K562 (cell line): ENCODE results near the gene ZNF785. TPM values are rescaled to one million over a fixed set of nuclear protein-coding genes. Genes with fewer than 3 reads are reported as not detected.

ENCODE experiments used
- BCOR ChIP-seq: fragments of 450-650 bp; IDR thresholded peaks from 2 replicates; pipeline ENCODE4 v1.6.1; 2016
- CBFA2T2 ChIP-seq: fragments of 450-650 bp; conservative IDR thresholded peaks from 2 replicates; pipeline ENCODE4 v1.6.1; 2017; ENCODE audit warnings: mild to moderate bottlenecking
- EP300 ChIP-seq: IDR thresholded peaks from 2 replicates; pipeline ENCODE4 v1.6.1; 2012; ENCODE audit warnings: low read length, improper control_type of control experiment
- ETS1 ChIP-seq: conservative IDR thresholded peaks from 2 replicates; pipeline ENCODE4 v1.6.1; 2011; ENCODE audit warnings: low read depth, mild to moderate bottlenecking, low read length; ENCODE audit not compliant: control insufficient read depth
- ETV1 ChIP-seq: fragments of 450-650 bp; conservative IDR thresholded peaks from 2 replicates; pipeline ENCODE4 v1.6.1; 2016; ENCODE audit warnings: missing genetic modification characterization, control low read depth, low read depth, missing compliant biosample characterization
- HDAC2 ChIP-seq: fragments of 450-650 bp; IDR thresholded peaks from 2 replicates; pipeline ENCODE4 v1.6.1; 2016; ENCODE audit warnings: mild to moderate bottlenecking
- HSF4 ChIP-seq: fragments of 250-450 bp; sonication (Bioruptor Pico); IDR thresholded peaks from 2 replicates; pipeline ENCODE4 v2.1.2; 2022; ENCODE audit warnings: mild to moderate bottlenecking, moderate library complexity, borderline replicate concordance
- NCOR1 ChIP-seq: fragments of 450-650 bp; IDR thresholded peaks from 2 replicates; pipeline ENCODE4 v1.6.1; 2016; ENCODE audit warnings: mild to moderate bottlenecking, moderate library complexity
- NR2C1 ChIP-seq, 2 experiments: fragments of 450-650 bp; IDR thresholded peaks; 2 replicates each; pipeline ENCODE4 v1.6.1; 2017; ENCODE audit warnings: mild to moderate bottlenecking in 2 of 2, antibody characterized with exemption in 1 of 2, inconsistent platforms in 1 of 2, missing compliant biosample characterization in 1 of 2, missing genetic modification characterization in 1 of 2
- OTX1 ChIP-seq: fragments of 450-650 bp; formaldehyde crosslinking; IDR thresholded peaks from 2 replicates; pipeline ENCODE4 v1.4.0; 2022; ENCODE audit warnings: mild to moderate bottlenecking
- SMAD4 ChIP-seq: fragments of 250-450 bp; sonication (Bioruptor Pico); conservative IDR thresholded peaks from 2 replicates; pipeline ENCODE4 v1.8.0; 2021; ENCODE audit warnings: inconsistent platforms, mild to moderate bottlenecking, moderate library complexity
- SRSF1 ChIP-seq: fragments of 200-400 bp; formaldehyde crosslinking; IDR thresholded peaks from 2 replicates; pipeline ENCODE4 v1.6.1; 2017; ENCODE audit warnings: mild to moderate bottlenecking, low read depth, low read length, moderate library complexity
- USF1 ChIP-seq: sonication (generic); formaldehyde crosslinking; IDR thresholded peaks from 2 replicates; pipeline ENCODE4 v1.9.0; 2022; ENCODE audit warnings: mild to moderate bottlenecking, missing genetic modification reagents
- ZNF143 ChIP-seq: sonication (generic); formaldehyde crosslinking; IDR thresholded peaks from 2 replicates; pipeline ENCODE4 v1.9.0; 2022; ENCODE audit warnings: mild to moderate bottlenecking, missing genetic modification reagents
- ZNF316 ChIP-seq: fragments of 450-650 bp; IDR thresholded peaks from 2 replicates; pipeline ENCODE4 v1.6.1; 2016
- ZNF584 ChIP-seq: fragments of 200-800 bp; sonication (Bioruptor generic); IDR thresholded peaks from 2 replicates; pipeline ENCODE4 v1.6.1; 2016; ENCODE audit warnings: low read depth, mild to moderate bottlenecking, missing genetic modification characterization, missing compliant biosample characterization
- ZNF644 ChIP-seq: fragments of 200-800 bp; sonication (Bioruptor generic); IDR thresholded peaks from 2 replicates; pipeline ENCODE4 v1.6.1; 2016; ENCODE audit warnings: low read depth, missing genetic modification characterization, missing compliant biosample characterization
- ZNF830 ChIP-seq: fragments of 250-450 bp; sonication (Bioruptor Pico); IDR thresholded peaks from 2 replicates; pipeline ENCODE4 v1.5.0; 2021; ENCODE audit warnings: mild to moderate bottlenecking
- polyA plus RNA-seq, 8 experiments: library from polyadenylated mRNA; depleted of rRNA in 4 of 8; stranded (reverse) in 5 of 8; unstranded in 3 of 8; fragments of >200 nt; fragmentation: Nextera tagmentation in 2 of 8; fragmentation: Illumina TruSeq in 1 of 8; extraction: Ambion mirVana in 2 of 8; extraction: Trizol in 1 of 8; gene quantifications; 2 replicates each; pipeline versions ENCODE4 v1.2.1 to v1.2.3, GENCODE V29; 2011 to 2014; ENCODE audit warnings: inconsistent platforms in 1 of 8, missing spikeins in 1 of 8
- total RNA-seq, 7 experiments: library from RNA; depleted of rRNA in 6 of 7; stranded (reverse); fragments of >200 nt in 6 of 7; fragmentation: Illumina TruSeq in 2 of 7; extraction: Trizol in 2 of 7; gene quantifications; 2 replicates each; pipeline versions ENCODE4 v1.2.1 to v1.2.3, GENCODE V29; 2011 to 2021; ENCODE audit warnings: low replicate concordance in 1 of 7
- TF ChIP-seq, protein P1 (sequence below): fragments of 250-450 bp; sonication (Bioruptor Pico); IDR thresholded peaks from 2 replicates; pipeline ENCODE4 v1.6.1; 2021; ENCODE audit warnings: mild to moderate bottlenecking
- TF ChIP-seq, protein P2 (sequence below): sonication (generic); formaldehyde crosslinking; IDR thresholded peaks from 2 replicates; pipeline ENCODE4 v1.8.1; 2022; ENCODE audit warnings: missing genetic modification reagents
- TF ChIP-seq, protein P3 (sequence below): sonication (generic); formaldehyde crosslinking; IDR thresholded peaks from 2 replicates; pipeline ENCODE4 v1.8.0; 2022; ENCODE audit warnings: missing genetic modification reagents, mild to moderate bottlenecking, borderline replicate concordance

The ZNF785 gene
- total and polyA plus RNA-seq, 9 of the 15 experiments (the other 6 are each of a cell fraction or from before 2014, with no cell fraction given) = 0.64 to 11.0 (median 6.4) TPM

- TF ChIP-seq ZNF316 = 0 out of 2 replicates have a peak, but pooled peaks have one; percentile 27
- no peak; the same call in 1 of the 2 replicates for TF ChIP-seq BCOR
- peak; percentile 68; the same call in 1 of the 2 replicates for TF ChIP-seq ETV1
- TF ChIP-seq HDAC2 = peak; percentile 64
- TF ChIP-seq OTX1 (CRISPR knock-in tag) = no peak
- TF ChIP-seq CBFA2T2 = no peak
- TF ChIP-seq, protein P1, sequence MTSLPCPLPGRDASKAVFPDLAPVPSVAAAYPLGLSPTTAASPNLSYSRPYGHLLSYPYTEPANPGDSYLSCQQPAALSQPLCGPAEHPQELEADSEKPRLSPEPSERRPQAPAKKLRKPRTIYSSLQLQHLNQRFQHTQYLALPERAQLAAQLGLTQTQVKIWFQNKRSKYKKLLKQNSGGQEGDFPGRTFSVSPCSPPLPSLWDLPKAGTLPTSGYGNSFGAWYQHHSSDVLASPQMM (CRISPR knock-in tag) = no peak
- TF ChIP-seq ZNF143 (CRISPR knock-in tag) = no peak
- no peak for TF ChIP-seq SRSF1
- TF ChIP-seq, protein P2, sequence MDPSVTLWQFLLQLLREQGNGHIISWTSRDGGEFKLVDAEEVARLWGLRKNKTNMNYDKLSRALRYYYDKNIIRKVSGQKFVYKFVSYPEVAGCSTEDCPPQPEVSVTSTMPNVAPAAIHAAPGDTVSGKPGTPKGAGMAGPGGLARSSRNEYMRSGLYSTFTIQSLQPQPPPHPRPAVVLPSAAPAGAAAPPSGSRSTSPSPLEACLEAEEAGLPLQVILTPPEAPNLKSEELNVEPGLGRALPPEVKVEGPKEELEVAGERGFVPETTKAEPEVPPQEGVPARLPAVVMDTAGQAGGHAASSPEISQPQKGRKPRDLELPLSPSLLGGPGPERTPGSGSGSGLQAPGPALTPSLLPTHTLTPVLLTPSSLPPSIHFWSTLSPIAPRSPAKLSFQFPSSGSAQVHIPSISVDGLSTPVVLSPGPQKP (CRISPR knock-in tag) = no peak
- peak; percentile 32 for TF ChIP-seq EP300
- peak; percentile 61 for TF ChIP-seq SMAD4 (CRISPR knock-in tag)
- peak; percentile 66; the same call in 1 of the 2 replicates for TF ChIP-seq USF1 (CRISPR knock-in tag)
- TF ChIP-seq HSF4 = no peak
- no peak for TF ChIP-seq ZNF830 (CRISPR knock-in tag)
- TF ChIP-seq, protein P3, sequence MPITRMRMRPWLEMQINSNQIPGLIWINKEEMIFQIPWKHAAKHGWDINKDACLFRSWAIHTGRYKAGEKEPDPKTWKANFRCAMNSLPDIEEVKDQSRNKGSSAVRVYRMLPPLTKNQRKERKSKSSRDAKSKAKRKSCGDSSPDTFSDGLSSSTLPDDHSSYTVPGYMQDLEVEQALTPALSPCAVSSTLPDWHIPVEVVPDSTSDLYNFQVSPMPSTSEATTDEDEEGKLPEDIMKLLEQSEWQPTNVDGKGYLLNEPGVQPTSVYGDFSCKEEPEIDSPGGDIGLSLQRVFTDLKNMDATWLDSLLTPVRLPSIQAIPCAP (CRISPR knock-in tag) = 0 out of 2 replicates have a peak, but pooled peaks have one; percentile 74
- no peak for TF ChIP-seq ZNF584 (CRISPR knock-in tag)
- peak; percentile 90 for TF ChIP-seq NR2C1 (IDR thresholded peaks at IDR 0.05)
- TF ChIP-seq NR2C1 (tag; IDR thresholded peaks at IDR 0.05) = peak; percentile 94
- peak; percentile 65; the same call in 1 of the 2 replicates for TF ChIP-seq ZNF644
- no peak for TF ChIP-seq NCOR1
- 0 out of 2 replicates have a peak, but pooled peaks have one; percentile 28 for TF ChIP-seq ETS1
These were observed at the start of gene ZNF785 (continued) for GRCh38 chr16:30585400-30586191.
